ENCODE results near the gene LIAS.

The LIAS gene

GRCh38 chr4:39516407-39516966 lies 57.6 kb downstream of the LIAS start:
- no peaks in the 10 kb centered on the region for H3K27me3 ChIP-seq (ENCODE audit: control insufficient read depth, insufficient read depth, low read length)
- no peaks in the 10 kb centered on the region for H3K4me1 ChIP-seq
- H3K36me3 ChIP-seq (ENCODE audit: control insufficient read depth, insufficient read depth, low read length) = no peaks in the 10 kb centered on the region
- TF ChIP-seq CTCF (IDR thresholded peaks at IDR 0.05) = no peak
- H3K4me3 ChIP-seq (ENCODE audit: low read depth, low read length) = no peak overlapping the region
- H3K79me2 ChIP-seq = no peaks in the 10 kb centered on the region
- H3K27ac ChIP-seq = no peak overlapping the region
- H3K9me3 ChIP-seq (ENCODE audit: control insufficient read depth, low read length) = no peaks in the 10 kb centered on the region
- H3K9ac ChIP-seq = no peak overlapping the region
- H3K4me2 ChIP-seq (ENCODE audit: low read length) = no peak overlapping the region
- no peak overlapping the region for H2AFZ ChIP-seq

DNA sequence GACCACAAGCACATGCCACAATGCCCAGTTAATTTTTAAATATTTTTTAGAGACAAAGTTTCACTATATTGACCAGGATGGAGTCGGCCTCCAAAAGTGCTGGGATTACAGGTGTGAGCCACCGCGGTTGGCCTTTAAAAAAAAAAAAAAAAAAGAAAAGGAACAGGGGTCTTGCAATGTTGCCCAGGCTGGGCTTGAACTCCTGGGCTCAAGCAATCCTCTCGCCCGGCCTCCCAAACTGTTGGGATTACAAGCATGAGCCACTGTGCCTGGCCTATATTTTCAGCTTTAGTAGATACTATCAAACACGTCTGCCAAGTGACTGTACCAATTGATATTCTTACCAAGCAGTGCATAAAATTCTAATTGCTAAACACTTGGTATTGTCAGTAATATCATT lies 59.6 kb downstream of the LIAS start:
- Histone ChIP-seq H3K27me3 (ENCODE audit: control insufficient read depth, insufficient read depth, low read length) (no peaks in the 10 kb centered on the region), H3K4me1 (no peaks in the 10 kb centered on the region), H2AFZ (no peak overlapping the region), H3K36me3 (ENCODE audit: control insufficient read depth, insufficient read depth, low read length) (no peaks in the 10 kb centered on the region), H3K4me2 (ENCODE audit: low read length) (no peak overlapping the region), H3K79me2 (no peaks in the 10 kb centered on the region), H3K27ac (no peak overlapping the region), H3K9ac (no peak overlapping the region), H3K4me3 (ENCODE audit: low read depth, low read length) (no peak overlapping the region), H3K9me3 (ENCODE audit: control insufficient read depth, low read length) (no peaks in the 10 kb centered on the region)
- TF ChIP-seq CTCF (IDR thresholded peaks at IDR 0.05) = no peak

DNA sequence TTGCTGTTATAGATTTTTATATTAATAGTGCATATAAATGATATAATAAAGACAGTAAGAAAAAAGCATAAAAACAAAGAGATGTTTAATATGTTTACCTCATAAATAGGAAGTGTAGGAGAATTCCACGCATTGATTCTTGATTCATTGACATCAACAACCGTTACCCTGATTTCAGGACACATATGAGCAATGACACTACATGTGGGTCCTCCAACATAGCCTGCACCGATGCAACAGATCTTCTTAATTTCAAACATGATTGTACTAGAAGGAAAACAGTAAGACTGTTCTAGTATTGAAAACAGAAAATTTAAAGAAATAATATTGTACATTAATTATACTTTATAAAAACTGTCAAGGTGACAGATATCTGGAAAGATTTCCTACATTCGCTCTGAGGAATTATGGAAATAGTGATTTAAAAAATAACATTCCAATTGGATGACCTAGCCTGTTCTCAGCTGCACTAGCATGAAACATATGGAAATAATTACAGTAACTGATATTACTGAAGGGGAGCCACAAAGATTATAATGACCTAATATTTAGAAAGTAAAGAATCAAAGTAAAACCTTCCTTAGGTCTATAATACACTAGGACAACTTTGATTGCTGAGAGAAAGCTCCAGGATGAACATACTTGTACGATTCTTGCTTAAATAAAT lies 62.5 kb downstream of the LIAS start:
- Histone ChIP-seq H3K9me3 (ENCODE audit: control insufficient read depth, low read length) (no peaks in the 10 kb centered on the region), H3K36me3 (ENCODE audit: control insufficient read depth, insufficient read depth, low read length) (no peaks in the 10 kb centered on the region), H2AFZ (no peak overlapping the region), H3K27me3 (ENCODE audit: control insufficient read depth, insufficient read depth, low read length) (no peaks in the 10 kb centered on the region), H3K27ac (no peak overlapping the region), H3K4me2 (ENCODE audit: low read length) (no peak overlapping the region), H3K4me1 (no peaks in the 10 kb centered on the region), H3K79me2 (no peaks in the 10 kb centered on the region), H3K4me3 (ENCODE audit: low read depth, low read length) (no peak overlapping the region), H3K9ac (no peak overlapping the region)
- no peak for TF ChIP-seq CTCF (IDR thresholded peaks at IDR 0.05)

DNA sequence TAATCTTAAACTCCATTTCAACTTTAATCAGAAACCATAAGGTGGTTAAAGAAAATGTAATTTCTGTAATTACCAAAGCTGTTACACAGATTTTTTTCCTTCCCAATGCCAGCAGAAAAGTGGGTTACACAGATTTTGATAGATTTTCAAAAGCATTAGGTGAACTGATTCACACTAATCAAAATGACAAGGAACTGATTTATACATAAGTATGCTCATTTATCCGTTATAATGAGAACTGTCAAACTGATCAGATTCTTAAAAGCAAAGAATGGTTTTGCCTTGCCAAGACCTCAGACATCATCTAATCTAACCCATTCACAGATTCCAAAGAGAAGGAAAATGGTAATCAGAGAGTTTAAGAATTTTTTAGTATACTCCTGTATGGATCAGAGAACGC lies 63.2 kb downstream of the LIAS start:
- Histone ChIP-seq H3K27ac (no peak overlapping the region), H3K4me2 (ENCODE audit: low read length) (no peak overlapping the region), H2AFZ (no peak overlapping the region), H3K27me3 (ENCODE audit: control insufficient read depth, insufficient read depth, low read length) (no peaks in the 10 kb centered on the region), H3K79me2 (no peaks in the 10 kb centered on the region), H3K4me1 (no peaks in the 10 kb centered on the region), H3K9ac (no peak overlapping the region), H3K4me3 (ENCODE audit: low read depth, low read length) (no peak overlapping the region), H3K9me3 (ENCODE audit: control insufficient read depth, low read length) (no peaks in the 10 kb centered on the region), H3K36me3 (ENCODE audit: control insufficient read depth, insufficient read depth, low read length) (no peaks in the 10 kb centered on the region)
- TF ChIP-seq CTCF (IDR thresholded peaks at IDR 0.05) = no peak
